Ovary (tissue), 3 donors: ENCODE results near the gene MYO5B.

Experiments
- EP300 ChIP-seq: sonication (generic); formaldehyde crosslinking; IDR thresholded peaks from one replicate; pipeline ENCODE4 v1.6.1; 2017; ENCODE audit warnings: antibody characterized with exemption
- POLR2A ChIP-seq: fragments of 450-650 bp; IDR thresholded peaks from one replicate; pipeline ENCODE4 v1.6.1; 2017; ENCODE audit warnings: antibody characterized with exemption, mild to moderate bottlenecking, moderate library complexity
- TF ChIP-seq, protein P1 (sequence below), 3 donors: fragments of 450-650 bp in 2 of 3; fragments of 200-600 bp in 1 of 3; IDR thresholded peaks; one replicate each; pipeline versions ENCODE4 v1.5.1 to v1.8.0; 2016 to 2022; ENCODE audit warnings: antibody characterized with exemption in 3 of 3, mild to moderate bottlenecking in 1 of 3
- donor health status: DM: no; HTN: no; CAD: no.

DNA sequence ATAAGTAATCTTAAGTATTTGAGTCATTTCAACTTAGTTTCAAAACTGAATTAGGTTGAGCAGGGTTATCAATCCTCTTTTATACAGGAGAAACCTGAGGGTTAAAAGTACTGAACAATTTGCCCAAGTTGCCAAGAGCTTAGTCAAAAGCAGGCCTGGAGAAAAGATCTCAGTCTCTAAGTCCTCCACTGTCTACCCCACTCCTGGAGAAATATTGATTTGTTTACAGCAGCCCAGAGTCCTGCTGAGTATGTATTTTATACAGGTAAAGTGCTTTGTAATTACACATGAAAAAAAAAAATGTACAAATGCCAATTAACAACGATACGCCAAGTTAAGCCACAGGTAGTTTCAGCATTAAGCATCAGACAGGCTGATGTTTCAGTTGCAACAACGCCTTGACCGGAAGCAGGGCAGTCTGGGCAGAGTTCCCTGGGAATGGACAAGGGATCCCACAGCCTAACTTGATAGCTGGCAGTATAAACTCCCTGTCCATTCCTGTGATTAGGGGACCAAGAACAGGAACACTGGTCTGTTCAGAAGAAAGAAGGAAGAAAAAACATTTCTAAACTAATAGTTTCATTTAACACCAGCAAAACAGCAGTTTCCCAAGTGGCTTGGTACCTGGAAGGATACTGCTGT, 132.9 kb downstream of the MYO5B start:
- TF ChIP-seq, protein P1, sequence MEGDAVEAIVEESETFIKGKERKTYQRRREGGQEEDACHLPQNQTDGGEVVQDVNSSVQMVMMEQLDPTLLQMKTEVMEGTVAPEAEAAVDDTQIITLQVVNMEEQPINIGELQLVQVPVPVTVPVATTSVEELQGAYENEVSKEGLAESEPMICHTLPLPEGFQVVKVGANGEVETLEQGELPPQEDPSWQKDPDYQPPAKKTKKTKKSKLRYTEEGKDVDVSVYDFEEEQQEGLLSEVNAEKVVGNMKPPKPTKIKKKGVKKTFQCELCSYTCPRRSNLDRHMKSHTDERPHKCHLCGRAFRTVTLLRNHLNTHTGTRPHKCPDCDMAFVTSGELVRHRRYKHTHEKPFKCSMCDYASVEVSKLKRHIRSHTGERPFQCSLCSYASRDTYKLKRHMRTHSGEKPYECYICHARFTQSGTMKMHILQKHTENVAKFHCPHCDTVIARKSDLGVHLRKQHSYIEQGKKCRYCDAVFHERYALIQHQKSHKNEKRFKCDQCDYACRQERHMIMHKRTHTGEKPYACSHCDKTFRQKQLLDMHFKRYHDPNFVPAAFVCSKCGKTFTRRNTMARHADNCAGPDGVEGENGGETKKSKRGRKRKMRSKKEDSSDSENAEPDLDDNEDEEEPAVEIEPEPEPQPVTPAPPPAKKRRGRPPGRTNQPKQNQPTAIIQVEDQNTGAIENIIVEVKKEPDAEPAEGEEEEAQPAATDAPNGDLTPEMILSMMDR (IDR thresholded peaks at IDR 0.05): no peak
- TF ChIP-seq POLR2A (no peak), EP300 (no peak)
